HG03378 (cell line): ENCODE results near the gene CNTN6.

Experiments
- ATAC-seq: cut with Tn5 transposase; IDR thresholded peaks from one replicate; pipeline ENCODE4 v1.9.1; 2021; ENCODE audit warnings: mild to moderate bottlenecking, moderate library complexity; ENCODE audit not compliant: unreplicated experiment

The CNTN6 gene

GRCh38 chr3:1092771-1093170 is at the start of gene CNTN6:
CNTN6 (plus strand) TSS chr3:1093024; CDS start chr3:1148009, 54,985 bp downstream.
- ATAC-seq: no peak

- no peak for ATAC-seq
These were observed 44.3 kb upstream of the CNTN6 start for GRCh38 chr3:1048558-1048957.

GRCh38 chr3:1055870-1056269 is 37.0 kb upstream of the CNTN6 start:
- ATAC-seq: no peak

GRCh38 chr3:1056744-1057143 is 36.1 kb upstream of the CNTN6 start:
- no peak for ATAC-seq

GRCh38 chr3:1057436-1057835 is 35.4 kb upstream of the CNTN6 start:
- ATAC-seq: no peak

GRCh38 chr3:1068985-1069384 is 23.8 kb upstream of the CNTN6 start:
- ATAC-seq: no peak

GRCh38 chr3:1072041-1072440 is 20.8 kb upstream of the CNTN6 start:
- no peak for ATAC-seq

- ATAC-seq: no peak
These were observed 13.2 kb upstream of the CNTN6 start for GRCh38 chr3:1079662-1080061.

GRCh38 chr3:1082108-1082507 is 10.7 kb upstream of the CNTN6 start:
- ATAC-seq: peak; percentile 43

- ATAC-seq: no peak
These were observed 5.7 kb upstream of the CNTN6 start for GRCh38 chr3:1087066-1087560.

- ATAC-seq: no peak
These were observed 4.3 kb upstream of the CNTN6 start for GRCh38 chr3:1088503-1088902.

- ATAC-seq: no peak
These were observed 1.5 kb upstream of the CNTN6 start for GRCh38 chr3:1091286-1091685.

- ATAC-seq: no peak
These were observed 763 bp upstream of the CNTN6 start for GRCh38 chr3:1092061-1092460.

GRCh38 chr3:1093217-1093616 is 393 bp downstream of the CNTN6 start:
- no peak for ATAC-seq

- ATAC-seq: no peak
These were observed 10.7 kb downstream of the CNTN6 start for GRCh38 chr3:1103525-1103924.

- ATAC-seq: no peak
These were observed 25.1 kb downstream of the CNTN6 start for GRCh38 chr3:1117843-1118473.

- ATAC-seq: no peak
These were observed 38.3 kb downstream of the CNTN6 start for GRCh38 chr3:1131166-1131565.

GRCh38 chr3:1135194-1135593 is 42.4 kb downstream of the CNTN6 start:
- no peak for ATAC-seq

GRCh38 chr3:1138036-1138435 is 45.2 kb downstream of the CNTN6 start:
- no peak for ATAC-seq

GRCh38 chr3:1139071-1139470 is 46.2 kb downstream of the CNTN6 start:
- ATAC-seq: no peak

GRCh38 chr3:1147326-1147725 is 54.5 kb downstream of the CNTN6 start:
- no peak for ATAC-seq

- ATAC-seq: no peak
These were observed 55.0 kb downstream of the CNTN6 start for GRCh38 chr3:1147819-1148218.

GRCh38 chr3:1164101-1164500 is 71.3 kb downstream of the CNTN6 start:
- no peak for ATAC-seq
